NCI-H1105 treated with DMSO at 0.1 percent for 48 hours (cell line): ENCODE data around the gene CACTIN.
"Not testable (repeated sequence)": the region's sequence is repeated elsewhere in the genome, so short reads cannot be mapped to it uniquely, and the experiment has no call there.

Experiments used
- DNase-seq: peaks from one replicate; lab custom pipeline; 2025; lab: John Stamatoyannopoulos, UW

The CACTIN gene

GRCh38 chr19:3646336-3647092 is 19.9 kb upstream of the CACTIN start:
- no peak for DNase-seq

- DNase-seq = no peak
Measured at GRCh38 chr19:3645726-3646125, 19.1 kb upstream of the CACTIN start.

- no peak for DNase-seq
Measured at GRCh38 chr19:3645067-3645396, 18.4 kb upstream of the CACTIN start.

- DNase-seq = no peak
Measured at GRCh38 chr19:3644351-3645066, 17.9 kb upstream of the CACTIN start.

GRCh38 chr19:3643674-3644313 is 17.2 kb upstream of the CACTIN start:
- no peak for DNase-seq

GRCh38 chr19:3642987-3643673 is 16.5 kb upstream of the CACTIN start:
- DNase-seq = no peak

GRCh38 chr19:3642296-3642695 is 15.7 kb upstream of the CACTIN start:
- DNase-seq = no peak

- no peak for DNase-seq
Measured at GRCh38 chr19:3641515-3642269, 15.1 kb upstream of the CACTIN start.

- no peak for DNase-seq
Measured at GRCh38 chr19:3639479-3639878, 12.9 kb upstream of the CACTIN start.

GRCh38 chr19:3638208-3639193 is 11.9 kb upstream of the CACTIN start:
- DNase-seq = no peak

GRCh38 chr19:3637621-3638020 is 11.0 kb upstream of the CACTIN start:
- DNase-seq = no peak

GRCh38 chr19:3636962-3637361 is 10.4 kb upstream of the CACTIN start:
- DNase-seq = no peak

- DNase-seq = no peak
Measured at GRCh38 chr19:3636506-3636905, 9.9 kb upstream of the CACTIN start.

GRCh38 chr19:3634496-3635045 is 8.0 kb upstream of the CACTIN start:
- DNase-seq = no peak

GRCh38 chr19:3633559-3633988 is 7.0 kb upstream of the CACTIN start:
- DNase-seq = no peak

- DNase-seq = no peak
Measured at GRCh38 chr19:3632739-3633558, 6.4 kb upstream of the CACTIN start.

GRCh38 chr19:3632098-3632497 is 5.5 kb upstream of the CACTIN start:
- no peak for DNase-seq

- DNase-seq = no peak
Measured at GRCh38 chr19:3631053-3631861, 4.7 kb upstream of the CACTIN start.

GRCh38 chr19:3628766-3629165 is 2.2 kb upstream of the CACTIN start:
- not testable (repeated sequence) for DNase-seq
